Measurements from ENCODE around the gene KLHL6. TPM values are rescaled to one million over a fixed set of nuclear protein-coding genes. Genes with fewer than 3 reads are reported as not detected.
A peak's percentile ranks its signal among the peaks of the same experiment; 100 is the strongest.

KLHL6 gene
- total and polyA plus RNA-seq, 2 of the 13 experiments (the other 11 are each of a cell fraction or from before 2014, with no cell fraction given): not detected

DNA sequence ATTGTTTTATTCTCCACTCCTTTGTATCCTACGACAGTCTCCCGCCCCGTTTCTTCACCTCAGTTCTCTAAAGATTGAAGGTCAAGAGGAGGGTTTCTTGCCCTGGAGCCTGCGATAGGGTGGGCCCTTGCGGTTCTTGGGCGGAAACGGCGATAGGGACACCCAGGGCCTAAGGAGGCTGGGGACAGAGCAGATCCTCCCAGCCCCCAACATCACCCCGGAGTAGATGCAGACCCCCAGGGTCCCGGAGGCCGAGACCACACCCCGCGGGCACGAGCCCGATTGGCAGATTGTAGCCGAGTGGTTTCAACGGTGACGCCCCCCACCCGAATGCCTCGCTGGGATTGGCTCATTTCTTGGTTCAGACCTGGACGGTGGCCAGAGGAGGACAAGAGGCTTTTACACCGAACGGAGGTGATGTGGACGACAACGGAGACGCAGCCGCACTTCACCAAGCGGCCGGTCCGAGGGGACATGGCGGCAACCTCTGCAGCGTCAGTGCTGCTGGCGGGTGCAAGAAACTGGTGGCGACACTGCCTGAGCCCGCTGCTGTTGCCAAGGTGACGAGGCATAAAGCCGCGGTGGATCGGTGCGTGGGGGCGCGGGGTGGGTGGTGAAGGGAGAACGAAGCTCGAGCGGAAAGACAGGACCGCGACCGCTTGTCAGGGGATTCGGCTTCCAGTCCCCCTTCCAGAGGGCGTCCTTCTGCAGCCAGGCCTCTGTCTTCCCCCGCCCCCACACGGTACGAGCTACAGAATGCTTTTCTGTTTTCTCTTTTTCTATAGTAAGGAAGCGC, 108.1 kb downstream of the KLHL6 start (continued):
- TF ChIP-seq, protein P1, sequence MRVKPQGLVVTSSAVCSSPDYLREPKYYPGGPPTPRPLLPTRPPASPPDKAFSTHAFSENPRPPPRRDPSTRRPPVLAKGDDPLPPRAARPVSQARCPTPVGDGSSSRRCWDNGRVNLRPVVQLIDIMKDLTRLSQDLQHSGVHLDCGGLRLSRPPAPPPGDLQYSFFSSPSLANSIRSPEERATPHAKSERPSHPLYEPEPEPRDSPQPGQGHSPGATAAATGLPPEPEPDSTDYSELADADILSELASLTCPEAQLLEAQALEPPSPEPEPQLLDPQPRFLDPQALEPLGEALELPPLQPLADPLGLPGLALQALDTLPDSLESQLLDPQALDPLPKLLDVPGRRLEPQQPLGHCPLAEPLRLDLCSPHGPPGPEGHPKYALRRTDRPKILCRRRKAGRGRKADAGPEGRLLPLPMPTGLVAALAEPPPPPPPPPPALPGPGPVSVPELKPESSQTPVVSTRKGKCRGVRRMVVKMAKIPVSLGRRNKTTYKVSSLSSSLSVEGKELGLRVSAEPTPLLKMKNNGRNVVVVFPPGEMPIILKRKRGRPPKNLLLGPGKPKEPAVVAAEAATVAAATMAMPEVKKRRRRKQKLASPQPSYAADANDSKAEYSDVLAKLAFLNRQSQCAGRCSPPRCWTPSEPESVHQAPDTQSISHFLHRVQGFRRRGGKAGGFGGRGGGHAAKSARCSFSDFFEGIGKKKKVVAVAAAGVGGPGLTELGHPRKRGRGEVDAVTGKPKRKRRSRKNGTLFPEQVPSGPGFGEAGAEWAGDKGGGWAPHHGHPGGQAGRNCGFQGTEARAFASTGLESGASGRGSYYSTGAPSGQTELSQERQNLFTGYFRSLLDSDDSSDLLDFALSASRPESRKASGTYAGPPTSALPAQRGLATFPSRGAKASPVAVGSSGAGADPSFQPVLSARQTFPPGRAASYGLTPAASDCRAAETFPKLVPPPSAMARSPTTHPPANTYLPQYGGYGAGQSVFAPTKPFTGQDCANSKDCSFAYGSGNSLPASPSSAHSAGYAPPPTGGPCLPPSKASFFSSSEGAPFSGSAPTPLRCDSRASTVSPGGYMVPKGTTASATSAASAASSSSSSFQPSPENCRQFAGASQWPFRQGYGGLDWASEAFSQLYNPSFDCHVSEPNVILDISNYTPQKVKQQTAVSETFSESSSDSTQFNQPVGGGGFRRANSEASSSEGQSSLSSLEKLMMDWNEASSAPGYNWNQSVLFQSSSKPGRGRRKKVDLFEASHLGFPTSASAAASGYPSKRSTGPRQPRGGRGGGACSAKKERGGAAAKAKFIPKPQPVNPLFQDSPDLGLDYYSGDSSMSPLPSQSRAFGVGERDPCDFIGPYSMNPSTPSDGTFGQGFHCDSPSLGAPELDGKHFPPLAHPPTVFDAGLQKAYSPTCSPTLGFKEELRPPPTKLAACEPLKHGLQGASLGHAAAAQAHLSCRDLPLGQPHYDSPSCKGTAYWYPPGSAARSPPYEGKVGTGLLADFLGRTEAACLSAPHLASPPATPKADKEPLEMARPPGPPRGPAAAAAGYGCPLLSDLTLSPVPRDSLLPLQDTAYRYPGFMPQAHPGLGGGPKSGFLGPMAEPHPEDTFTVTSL (CRISPR knock-in tag; IDR thresholded peaks at IDR 0.05; ENCODE audit: borderline replicate concordance): peak; percentile 53; the same call in 1 of the 2 replicates
- TF ChIP-seq, protein P2, sequence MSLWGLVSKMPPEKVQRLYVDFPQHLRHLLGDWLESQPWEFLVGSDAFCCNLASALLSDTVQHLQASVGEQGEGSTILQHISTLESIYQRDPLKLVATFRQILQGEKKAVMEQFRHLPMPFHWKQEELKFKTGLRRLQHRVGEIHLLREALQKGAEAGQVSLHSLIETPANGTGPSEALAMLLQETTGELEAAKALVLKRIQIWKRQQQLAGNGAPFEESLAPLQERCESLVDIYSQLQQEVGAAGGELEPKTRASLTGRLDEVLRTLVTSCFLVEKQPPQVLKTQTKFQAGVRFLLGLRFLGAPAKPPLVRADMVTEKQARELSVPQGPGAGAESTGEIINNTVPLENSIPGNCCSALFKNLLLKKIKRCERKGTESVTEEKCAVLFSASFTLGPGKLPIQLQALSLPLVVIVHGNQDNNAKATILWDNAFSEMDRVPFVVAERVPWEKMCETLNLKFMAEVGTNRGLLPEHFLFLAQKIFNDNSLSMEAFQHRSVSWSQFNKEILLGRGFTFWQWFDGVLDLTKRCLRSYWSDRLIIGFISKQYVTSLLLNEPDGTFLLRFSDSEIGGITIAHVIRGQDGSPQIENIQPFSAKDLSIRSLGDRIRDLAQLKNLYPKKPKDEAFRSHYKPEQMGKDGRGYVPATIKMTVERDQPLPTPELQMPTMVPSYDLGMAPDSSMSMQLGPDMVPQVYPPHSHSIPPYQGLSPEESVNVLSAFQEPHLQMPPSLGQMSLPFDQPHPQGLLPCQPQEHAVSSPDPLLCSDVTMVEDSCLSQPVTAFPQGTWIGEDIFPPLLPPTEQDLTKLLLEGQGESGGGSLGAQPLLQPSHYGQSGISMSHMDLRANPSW (CRISPR knock-in tag; IDR thresholded peaks at IDR 0.05; ENCODE audit: borderline replicate concordance): no peak; the same call in 1 of the 2 replicates
- TF ChIP-seq RXRA (CRISPR knock-in tag; IDR thresholded peaks at IDR 0.05) (peak; percentile 75), RBM39 (IDR thresholded peaks at IDR 0.05; ENCODE audit: low read depth, low read length, poor library complexity, severe bottlenecking) (peak; percentile 94), ZNF674 (CRISPR knock-in tag; IDR thresholded peaks at IDR 0.05; ENCODE audit: low read depth) (0 out of 2 replicates have a peak, but pooled peaks have one; percentile 22), ZNF264 (CRISPR knock-in tag; IDR thresholded peaks at IDR 0.05) (no peak), FIP1L1 (IDR thresholded peaks at IDR 0.05; ENCODE audit: borderline replicate concordance, insufficient read depth, low read depth, low read length) (no peak), ETV6 (CRISPR knock-in tag; conservative IDR thresholded peaks at IDR 0.05) (peak; percentile 93), ZNF709 (CRISPR knock-in tag; IDR thresholded peaks at IDR 0.05) (peak; percentile 35; the same call in 1 of the 2 replicates), ZNF552 (CRISPR knock-in tag; IDR thresholded peaks at IDR 0.05; ENCODE audit: borderline replicate concordance) (no peak)
- TF ChIP-seq, protein P3, sequence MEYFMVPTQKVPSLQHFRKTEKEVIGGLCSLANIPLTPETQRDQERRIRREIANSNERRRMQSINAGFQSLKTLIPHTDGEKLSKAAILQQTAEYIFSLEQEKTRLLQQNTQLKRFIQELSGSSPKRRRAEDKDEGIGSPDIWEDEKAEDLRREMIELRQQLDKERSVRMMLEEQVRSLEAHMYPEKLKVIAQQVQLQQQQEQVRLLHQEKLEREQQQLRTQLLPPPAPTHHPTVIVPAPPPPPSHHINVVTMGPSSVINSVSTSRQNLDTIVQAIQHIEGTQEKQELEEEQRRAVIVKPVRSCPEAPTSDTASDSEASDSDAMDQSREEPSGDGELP (IDR thresholded peaks at IDR 0.05; ENCODE audit: borderline replicate concordance, low read depth): peak; percentile 49; the same call in 1 of the 2 replicates
- TF ChIP-seq, protein P4, sequence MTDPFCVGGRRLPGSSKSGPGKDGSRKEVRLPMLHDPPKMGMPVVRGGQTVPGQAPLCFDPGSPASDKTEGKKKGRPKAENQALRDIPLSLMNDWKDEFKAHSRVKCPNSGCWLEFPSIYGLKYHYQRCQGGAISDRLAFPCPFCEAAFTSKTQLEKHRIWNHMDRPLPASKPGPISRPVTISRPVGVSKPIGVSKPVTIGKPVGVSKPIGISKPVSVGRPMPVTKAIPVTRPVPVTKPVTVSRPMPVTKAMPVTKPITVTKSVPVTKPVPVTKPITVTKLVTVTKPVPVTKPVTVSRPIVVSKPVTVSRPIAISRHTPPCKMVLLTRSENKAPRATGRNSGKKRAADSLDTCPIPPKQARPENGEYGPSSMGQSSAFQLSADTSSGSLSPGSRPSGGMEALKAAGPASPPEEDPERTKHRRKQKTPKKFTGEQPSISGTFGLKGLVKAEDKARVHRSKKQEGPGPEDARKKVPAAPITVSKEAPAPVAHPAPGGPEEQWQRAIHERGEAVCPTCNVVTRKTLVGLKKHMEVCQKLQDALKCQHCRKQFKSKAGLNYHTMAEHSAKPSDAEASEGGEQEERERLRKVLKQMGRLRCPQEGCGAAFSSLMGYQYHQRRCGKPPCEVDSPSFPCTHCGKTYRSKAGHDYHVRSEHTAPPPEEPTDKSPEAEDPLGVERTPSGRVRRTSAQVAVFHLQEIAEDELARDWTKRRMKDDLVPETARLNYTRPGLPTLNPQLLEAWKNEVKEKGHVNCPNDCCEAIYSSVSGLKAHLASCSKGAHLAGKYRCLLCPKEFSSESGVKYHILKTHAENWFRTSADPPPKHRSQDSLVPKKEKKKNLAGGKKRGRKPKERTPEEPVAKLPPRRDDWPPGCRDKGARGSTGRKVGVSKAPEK (CRISPR knock-in tag; IDR thresholded peaks at IDR 0.05; ENCODE audit: borderline replicate concordance): peak; percentile 44; the same call in 1 of the 2 replicates
- TF ChIP-seq, protein P5, sequence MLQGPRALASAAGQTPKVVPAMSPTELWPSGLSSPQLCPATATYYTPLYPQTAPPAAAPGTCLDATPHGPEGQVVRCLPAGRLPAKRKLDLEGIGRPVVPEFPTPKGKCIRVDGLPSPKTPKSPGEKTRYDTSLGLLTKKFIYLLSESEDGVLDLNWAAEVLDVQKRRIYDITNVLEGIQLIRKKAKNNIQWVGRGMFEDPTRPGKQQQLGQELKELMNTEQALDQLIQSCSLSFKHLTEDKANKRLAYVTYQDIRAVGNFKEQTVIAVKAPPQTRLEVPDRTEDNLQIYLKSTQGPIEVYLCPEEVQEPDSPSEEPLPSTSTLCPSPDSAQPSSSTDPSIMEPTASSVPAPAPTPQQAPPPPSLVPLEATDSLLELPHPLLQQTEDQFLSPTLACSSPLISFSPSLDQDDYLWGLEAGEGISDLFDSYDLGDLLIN (CRISPR knock-in tag; IDR thresholded peaks at IDR 0.05; ENCODE audit: borderline replicate concordance): no peak

Measured in HepG2 (cell line).